Panc1 (cell line): Measurements from ENCODE around the gene CDH13. TPM values are rescaled to one million over a fixed set of nuclear protein-coding genes. Genes with fewer than 3 reads are reported as not detected.

Experiments
- ATAC-seq: fragments of 200-7000 bp; cut with Tn5 transposase; 2 replicates; pipeline ENCODE4 v1.9.1; 2020; ENCODE audit warnings: mild to moderate bottlenecking, moderate library complexity
- BruUV-seq: library from RNA; stranded (reverse); fragments of 400-500 nt; replicated peaks from 2 replicates; lab custom pipeline; 2021; lab: Mats Ljungman, UMichigan
- CTCF ChIA-PET: fragments of 300-600 bp; sonication (Branson Sonifier 250); formaldehyde crosslinking; loops from one replicate; lab custom pipeline; 2022; ENCODE audit warnings: antibody characterized with exemption; lab: Charles Lee
- POLR2A ChIA-PET: fragments of 300-600 bp; sonication (Branson Sonifier 250); formaldehyde crosslinking; loops from one replicate; lab custom pipeline; 2022; ENCODE audit warnings: antibody characterized with exemption; lab: Charles Lee
- DNase-seq: peaks from one replicate; pipeline ENCODE4 v3.0.0-alpha.2; 2010; ENCODE audit warnings: low read depth, low spot score
- H3K27ac ChIP-seq: 2 replicates; pipeline ENCODE4 v1.5.1; 2011; ENCODE audit warnings: mild to moderate bottlenecking, low read length, inconsistent platforms
- H3K27me3 ChIP-seq: fragments of 200-500 bp; sonication (Bioruptor generic); 2 replicates; pipeline ENCODE4 v1.6.0; 2014; ENCODE audit warnings: low read length, inconsistent platforms; ENCODE audit not compliant: control insufficient read depth, insufficient read depth
- H3K36me3 ChIP-seq: fragments of 200-500 bp; sonication (Bioruptor generic); 2 replicates; pipeline ENCODE4 v1.5.1; 2014; ENCODE audit warnings: inconsistent platforms, mild to moderate bottlenecking, low read length, moderate library complexity; ENCODE audit not compliant: control insufficient read depth, insufficient read depth
- H3K4me1 ChIP-seq: 2 replicates; pipeline ENCODE4 v1.5.1; 2011; ENCODE audit warnings: inconsistent platforms, mild to moderate bottlenecking, low read length, moderate library complexity; ENCODE audit not compliant: control insufficient read depth, insufficient read depth
- H3K4me3 ChIP-seq, 2 experiments: 2 replicates each; pipeline ENCODE4 v1.5.1; 2011 to 2012; ENCODE audit warnings: low read depth in 2 of 2, low read length in 2 of 2, mild to moderate bottlenecking in 2 of 2, inconsistent platforms in 1 of 2, moderate library complexity in 1 of 2
- H3K9me3 ChIP-seq: fragments of 200-500 bp; sonication (Bioruptor generic); 2 replicates; pipeline ENCODE4 v1.5.1; 2014; ENCODE audit warnings: low read depth, mild to moderate bottlenecking, inconsistent platforms, low read length, moderate library complexity; ENCODE audit not compliant: control insufficient read depth, insufficient read depth
- CTCF ChIP-seq: fragments of 450-650 bp; IDR thresholded peaks from 2 replicates; pipeline ENCODE4 v1.5.1; 2017; ENCODE audit warnings: mild to moderate bottlenecking
- POLR2AphosphoS5 ChIP-seq: IDR thresholded peaks from 2 replicates; pipeline ENCODE4 v1.6.1; 2012; ENCODE audit warnings: mild to moderate bottlenecking, low read depth, low read length, moderate library complexity
- REST ChIP-seq, 2 experiments: IDR thresholded peaks; 2 replicates each; pipeline ENCODE4 v1.6.1; 2011 to 2012; ENCODE audit warnings: low read depth in 2 of 2, control low read depth in 1 of 2, low read length in 1 of 2, mild to moderate bottlenecking in 1 of 2, moderate library complexity in 1 of 2; ENCODE audit not compliant: insufficient read depth in 1 of 2
- SIN3A ChIP-seq: IDR thresholded peaks from 2 replicates; pipeline ENCODE4 v1.6.1; 2012; ENCODE audit warnings: low read depth, mild to moderate bottlenecking, low read length, moderate library complexity, borderline replicate concordance; ENCODE audit not compliant: insufficient read depth
- TCF7L2 ChIP-seq: IDR thresholded peaks from 2 replicates; pipeline ENCODE4 v1.6.1; 2011; ENCODE audit warnings: mild to moderate bottlenecking, low read depth, low read length, inconsistent platforms
- in situ Hi-C: cut with HindIII; loops from 2 replicates; pipeline ENCODE4 v1.10.0; 2016; ENCODE audit warnings: low sequenced_read_pairs, low pct_unique_long_range_greater_than_20kb
- intact Hi-C: fragments of 100-400 bp; cut with micrococcal nuclease; formaldehyde crosslinking; loops from one replicate; pipeline ENCODE4 v1.10.0; 2022; ENCODE audit not compliant: unreplicated experiment
- total RNA-seq: library from RNA; stranded (reverse); gene quantifications from one replicate; pipeline ENCODE4 v1.2.1, GENCODE V29; 2021; ENCODE audit not compliant: unreplicated experiment

CDH13 gene
- total RNA-seq, 1 experiment from 2014 or later: not detected

DNA sequence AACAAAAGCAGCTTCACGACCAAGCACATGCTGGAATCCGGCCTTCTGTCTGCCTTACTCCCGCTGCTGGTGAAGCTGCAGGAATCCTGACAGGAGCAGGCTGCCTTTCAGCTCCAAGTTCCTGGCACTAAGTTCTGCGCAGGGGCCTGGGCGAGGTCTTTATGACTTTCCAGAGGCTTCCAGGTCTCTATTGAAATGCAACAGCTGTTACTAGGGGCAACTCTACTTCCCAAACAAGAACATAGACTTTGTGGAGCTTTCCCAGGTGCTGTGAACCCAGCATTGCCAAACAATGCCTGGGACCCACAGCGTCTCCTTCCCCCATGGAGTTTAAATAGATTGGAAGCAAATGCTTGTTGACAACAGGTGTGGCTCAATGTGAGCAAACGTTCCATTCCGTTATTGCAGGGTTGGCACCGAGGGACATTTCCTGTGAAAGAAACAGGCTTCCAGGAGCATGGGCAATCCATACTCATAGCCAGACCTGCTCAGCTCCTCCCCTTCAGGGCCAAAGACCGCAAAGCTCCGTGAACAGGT lies 156.0 kb downstream of the CDH13 start:
- H3K4me3 ChIP-seq: no peak overlapping the region
- TF ChIP-seq POLR2AphosphoS5 (no peak), SIN3A (no peak), CTCF (no peak), TCF7L2 (no peak)
- intact Hi-C loops (no loop called here), in situ Hi-C loops (no loop called here)
- ATAC-seq (no peak), DNase-seq (no peak)
- H3K9me3 ChIP-seq: no peaks in the 10 kb centered on the region
- no peak overlapping the region for H3K27ac ChIP-seq
- ChIA-PET POLR2A (no interaction called here), CTCF (no interaction called here)
- H3K36me3 ChIP-seq: no peaks in the 10 kb centered on the region
- H3K27me3 ChIP-seq: no peaks in the 10 kb centered on the region
- BruUV-seq: no TSS peak
- H3K4me1 ChIP-seq: no peaks in the 10 kb centered on the region

DNA sequence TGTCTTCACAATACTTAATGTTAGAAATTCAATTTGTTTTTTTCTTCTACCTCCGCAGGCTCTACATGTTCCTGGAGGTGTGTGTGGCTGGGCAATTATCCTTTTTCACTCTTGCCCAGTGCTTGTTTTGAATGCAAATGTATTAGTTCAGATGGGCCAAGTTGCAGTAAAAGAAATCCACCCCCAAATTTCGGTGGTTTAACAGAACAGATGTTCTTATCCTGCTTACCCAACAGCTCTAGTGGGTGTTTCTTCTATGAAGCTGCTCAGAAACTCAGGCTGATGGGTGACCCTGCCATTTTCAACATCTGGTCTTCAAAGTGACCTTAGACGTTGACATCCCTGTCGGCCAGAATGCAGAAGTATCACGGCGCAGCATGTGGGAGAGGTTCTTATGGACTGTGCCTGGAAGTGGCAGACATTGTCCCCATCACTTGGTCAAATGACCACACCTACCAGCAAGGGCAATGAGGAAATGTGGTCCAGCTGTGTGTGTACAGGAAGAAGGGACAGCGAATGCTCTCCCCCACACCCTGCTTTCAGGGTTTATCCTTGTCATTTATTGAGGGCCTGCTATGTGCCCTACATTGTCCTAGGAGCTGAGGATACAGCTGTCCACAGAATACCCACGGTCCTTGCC lies 157.3 kb downstream of the CDH13 start:
- TF ChIP-seq POLR2AphosphoS5 (no peak), TCF7L2 (no peak), REST (IDR thresholded peaks at IDR 0.05; ENCODE audit: insufficient read depth in 1 of 2, low read depth in 2 of 2, low read length in 1 of 2) (no peak), SIN3A (no peak), CTCF (no peak)
- DNase-seq (no peak), ATAC-seq (no peak)
- no peaks in the 10 kb centered on the region for H3K36me3 ChIP-seq
- H3K27ac ChIP-seq: no peak overlapping the region
- no peaks in the 10 kb centered on the region for H3K27me3 ChIP-seq
- in situ Hi-C loops (no loop called here), intact Hi-C loops (no loop called here)
- ChIA-PET POLR2A (no interaction called here), CTCF (no interaction called here)
- H3K4me3 ChIP-seq: no peak overlapping the region
- no peaks in the 10 kb centered on the region for H3K9me3 ChIP-seq
- BruUV-seq: no TSS peak
- H3K4me1 ChIP-seq: no peaks in the 10 kb centered on the region
